ENCODE data around the gene SFXN5.
"Not testable (repeated sequence)": the region's sequence is repeated elsewhere in the genome, so short reads cannot be mapped to it uniquely, and the experiment has no call there.

Gene SFXN5

DNA sequence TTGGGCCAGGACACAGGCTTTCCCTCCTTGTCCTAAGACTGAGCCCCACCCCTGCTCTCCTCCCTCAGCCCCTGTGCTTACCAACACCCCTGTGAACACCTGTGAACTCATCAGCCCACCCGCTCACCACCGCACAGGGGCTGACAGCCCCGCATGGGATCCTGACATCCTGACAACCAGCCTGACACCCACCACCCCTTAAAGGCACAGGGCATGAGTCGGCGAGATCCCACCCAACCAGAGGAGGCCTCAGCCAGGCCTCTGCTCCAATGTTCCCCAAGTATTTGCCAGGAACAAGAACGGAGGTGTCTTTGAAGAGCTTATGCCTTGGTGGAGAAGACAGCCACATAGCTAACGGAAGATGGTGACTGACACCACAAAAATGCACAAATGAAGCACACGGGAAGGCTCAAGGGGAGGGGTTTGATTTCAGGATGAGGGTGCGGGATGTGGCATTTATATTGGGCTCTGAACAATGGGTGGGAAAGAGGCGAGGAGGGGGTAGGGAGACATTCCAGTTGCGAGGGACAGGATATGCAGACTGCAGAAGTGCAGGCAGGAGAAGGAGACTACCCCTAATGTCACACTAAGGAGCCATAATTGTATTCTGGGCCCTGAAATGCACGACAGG is 30.2 kb upstream of the SFXN5 start:
- DNase-seq (ENCODE audit: low read depth in 2 of 2) = no peak

- no peak for DNase-seq (ENCODE audit: low read depth in 2 of 2)
These were observed 29.4 kb upstream of the SFXN5 start for GRCh38 chr2:73100956-73101355.

DNA sequence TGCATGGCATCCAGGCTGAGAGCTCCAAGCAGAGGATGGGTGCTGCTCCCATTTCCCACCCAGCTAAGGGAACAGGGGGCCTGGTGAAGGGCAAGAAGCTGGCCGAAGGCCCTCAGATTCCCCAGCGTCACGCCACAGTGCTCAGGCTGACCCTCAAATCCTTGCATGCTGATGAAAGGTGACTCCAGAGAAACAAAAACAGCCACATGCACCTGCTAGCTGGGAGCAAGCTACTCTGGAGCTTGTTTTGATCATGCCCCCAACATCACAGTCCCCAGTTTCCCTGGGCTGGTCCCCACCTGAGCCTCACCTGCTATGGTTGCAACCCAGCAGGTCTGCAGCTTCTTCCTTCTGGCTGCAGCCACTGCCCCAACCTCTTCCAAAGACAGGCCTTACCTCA is 28.0 kb upstream of the SFXN5 start:
- no peak for DNase-seq (ENCODE audit: low read depth in 2 of 2)

- DNase-seq (ENCODE audit: low read depth in 2 of 2) = no peak
These were observed 24.4 kb upstream of the SFXN5 start for GRCh38 chr2:73095910-73096309.

DNA sequence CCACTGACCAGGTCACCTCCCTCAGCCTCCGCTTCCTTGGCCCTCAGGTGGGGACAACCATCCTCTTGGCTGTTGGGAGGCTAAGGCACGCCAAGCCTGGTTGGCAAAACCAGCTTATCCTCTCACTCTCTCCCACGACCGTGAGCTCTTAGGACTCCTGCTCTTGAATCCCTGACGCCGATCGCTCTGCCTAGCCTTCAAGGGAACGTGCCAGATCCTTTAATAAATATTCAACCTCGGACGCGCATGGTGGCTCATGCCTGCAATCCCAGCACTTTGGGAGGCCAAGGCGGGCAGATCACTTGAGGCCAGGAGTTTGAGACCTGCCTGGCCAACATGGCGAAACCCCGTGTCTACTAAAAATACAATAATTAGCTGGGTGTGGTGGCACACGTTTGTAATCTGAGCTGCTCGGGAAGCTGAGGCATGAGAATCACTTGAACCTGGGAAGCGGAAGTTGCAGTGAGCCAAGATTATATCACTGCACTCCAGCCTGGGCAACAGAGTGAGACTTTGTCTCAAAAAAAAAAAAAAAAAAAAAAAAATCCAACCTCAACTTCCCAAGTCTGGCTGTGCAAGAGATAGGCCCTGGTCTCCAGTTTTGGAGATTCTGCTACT is 22.2 kb upstream of the SFXN5 start:
- not testable (repeated sequence) for DNase-seq (ENCODE audit: low read depth in 2 of 2)

DNA sequence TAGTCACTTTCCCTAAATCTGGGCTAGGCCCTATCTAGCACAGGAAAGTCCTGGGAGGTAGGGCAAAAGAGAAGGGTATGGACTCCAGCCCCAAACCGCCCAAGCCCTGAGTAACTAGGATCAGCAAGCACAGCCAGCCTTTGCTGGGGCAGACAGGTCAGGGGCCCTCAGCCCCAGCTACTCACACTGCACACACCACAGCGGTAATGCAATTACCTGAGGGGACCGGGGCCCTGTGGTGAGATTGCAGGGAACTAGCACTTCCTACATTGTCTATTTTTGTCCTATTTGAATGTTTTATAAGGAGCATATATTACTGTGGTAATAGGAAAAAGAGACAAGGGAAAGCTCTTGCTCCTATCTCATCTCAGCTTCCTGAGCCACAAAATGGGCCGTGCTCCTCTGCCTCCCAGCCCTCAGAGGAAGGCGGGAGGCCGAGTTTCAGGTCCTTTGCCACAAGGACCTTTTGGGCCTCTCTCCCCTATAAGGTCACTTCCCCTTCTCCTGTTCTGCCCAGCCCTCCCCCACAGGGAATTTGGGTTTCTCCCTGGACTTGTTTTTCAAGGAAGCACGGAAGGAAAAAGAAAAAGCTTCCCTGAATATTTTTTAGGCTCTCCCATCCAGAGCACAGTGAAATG is 20.8 kb upstream of the SFXN5 start:
- DNase-seq (ENCODE audit: low read depth in 2 of 2) = no peak

- DNase-seq (ENCODE audit: low read depth in 2 of 2) = no peak
These were observed 20.2 kb upstream of the SFXN5 start for GRCh38 chr2:73091696-73092095.

DNA sequence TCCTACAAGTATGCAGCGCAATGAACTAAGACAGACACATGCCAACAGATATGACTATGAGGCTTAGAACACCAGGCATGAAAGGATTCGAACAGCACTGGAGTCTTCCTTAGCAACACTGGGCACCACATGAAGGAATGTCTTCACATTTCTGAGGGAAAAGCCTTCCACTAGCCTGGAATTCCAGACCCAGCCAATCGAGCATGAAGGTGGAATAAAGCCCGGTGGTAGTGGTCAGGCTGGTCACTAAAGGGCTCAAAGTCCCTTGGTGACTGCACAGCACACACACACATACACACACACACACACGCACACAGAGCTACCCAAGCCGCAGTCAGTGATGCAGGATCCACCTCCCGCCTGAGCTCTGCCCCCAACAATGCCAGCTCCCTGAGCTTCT is 19.7 kb upstream of the SFXN5 start:
- DNase-seq (ENCODE audit: low read depth in 2 of 2) = no peak

DNA sequence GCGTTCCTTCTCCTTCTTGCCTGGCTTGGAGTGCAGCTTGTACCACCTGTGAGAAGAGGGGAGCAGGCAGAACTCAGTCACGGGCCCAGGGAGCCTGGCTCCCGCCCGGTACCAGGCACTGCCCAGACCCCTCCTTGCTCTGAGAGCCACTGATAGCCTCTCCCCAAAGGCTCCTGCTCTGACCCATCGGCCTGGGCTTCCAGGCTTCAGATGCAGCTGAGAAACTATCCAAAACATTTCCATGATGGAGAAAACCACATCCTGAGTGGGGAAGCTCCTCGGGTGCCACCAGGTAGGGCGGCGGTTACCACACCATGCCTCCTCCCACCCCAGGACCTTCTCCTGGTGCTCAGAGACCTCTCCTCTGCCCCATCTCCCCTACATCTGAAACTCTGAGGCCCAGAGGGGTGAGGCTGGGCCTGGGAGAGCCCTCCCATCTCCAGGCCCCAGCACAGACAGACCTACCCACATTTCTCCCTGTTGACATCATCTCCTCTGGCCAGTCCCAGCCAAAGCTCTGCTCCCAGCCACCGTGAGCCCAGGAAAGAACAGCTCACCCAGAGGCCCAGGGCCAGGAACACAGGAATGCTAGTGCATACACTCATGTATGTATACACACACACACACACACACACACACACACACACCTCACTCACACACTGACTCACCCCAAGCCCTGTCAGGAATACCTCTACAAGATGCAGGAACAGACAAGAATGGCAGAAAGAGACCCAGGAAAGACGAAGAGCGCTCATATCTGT is 17.9 kb upstream of the SFXN5 start:
- DNase-seq (ENCODE audit: low read depth in 2 of 2) = no peak

GRCh38 chr2:73088703-73089102 is 17.2 kb upstream of the SFXN5 start:
- DNase-seq (ENCODE audit: low read depth in 2 of 2) = no peak

GRCh38 chr2:73088211-73088610 is 16.7 kb upstream of the SFXN5 start:
- DNase-seq (ENCODE audit: low read depth in 2 of 2) = no peak

GRCh38 chr2:73087311-73087710 is 15.8 kb upstream of the SFXN5 start:
- DNase-seq (ENCODE audit: low read depth in 2 of 2) = no peak

- peak; percentile 78 to 80 for DNase-seq (ENCODE audit: low read depth in 2 of 2)
These were observed 14.2 kb upstream of the SFXN5 start for GRCh38 chr2:73085691-73086090.

DNA sequence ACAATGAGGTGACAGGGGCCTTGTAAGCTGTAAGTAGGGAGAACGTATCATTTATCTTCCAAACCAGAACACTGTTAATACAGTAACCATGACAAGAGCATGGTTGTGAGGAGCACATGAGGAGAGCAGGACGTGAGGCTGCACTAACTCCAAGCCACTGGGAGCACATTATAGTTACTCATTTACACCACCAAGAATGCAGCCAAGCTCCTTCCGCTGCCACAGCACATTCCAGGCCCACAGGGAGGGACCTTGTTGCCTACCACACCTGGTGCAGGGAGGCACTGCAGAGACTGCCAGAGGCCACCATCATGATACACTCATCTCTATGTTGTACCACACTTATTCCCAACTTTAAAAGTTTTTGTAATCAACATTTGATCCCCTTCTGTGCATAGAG is 13.5 kb upstream of the SFXN5 start:
- no peak for DNase-seq (ENCODE audit: low read depth in 2 of 2)

DNA sequence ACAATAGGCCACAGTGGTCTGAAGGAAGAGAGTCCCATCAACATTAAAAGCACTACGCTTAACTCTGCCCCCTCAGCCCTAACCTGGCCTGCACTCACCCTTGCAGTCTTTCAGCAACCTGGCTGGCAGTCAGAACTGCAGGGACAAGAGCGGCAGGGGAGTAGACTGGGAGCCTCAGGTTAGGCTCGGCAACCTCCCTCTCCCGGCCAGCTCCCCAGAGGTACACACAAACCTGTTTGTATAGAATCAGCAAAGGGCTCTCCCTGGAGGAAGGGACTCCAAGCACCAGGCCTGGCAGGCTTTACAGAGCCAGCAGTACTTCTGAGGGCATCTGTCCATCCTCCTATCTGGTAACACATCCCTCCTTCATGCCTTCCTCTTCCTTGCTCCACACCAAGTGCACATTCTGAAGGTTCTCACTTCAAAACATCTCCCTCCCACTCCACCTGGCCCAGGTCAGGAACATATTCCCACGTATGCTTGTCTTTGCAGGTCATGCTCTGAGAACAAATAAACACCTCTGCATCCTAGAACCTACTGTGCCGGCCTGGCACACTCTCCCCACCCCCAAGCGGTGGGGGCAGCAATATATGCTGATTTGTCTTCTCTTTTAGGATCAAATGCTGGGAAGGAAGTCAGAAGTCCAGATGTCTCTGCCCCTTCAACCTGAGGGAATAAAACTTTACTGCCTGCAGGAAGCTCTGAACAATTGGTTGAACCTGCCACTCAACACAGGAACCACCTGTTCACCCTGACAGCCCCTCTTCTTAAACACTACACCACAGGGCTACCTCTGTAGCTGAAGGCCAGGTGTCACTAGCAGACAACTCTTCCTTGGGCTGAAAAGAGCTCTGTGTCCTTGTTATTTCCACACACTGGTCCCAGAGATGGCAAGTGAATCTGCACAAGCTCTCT is 12.6 kb upstream of the SFXN5 start:
- no peak for DNase-seq (ENCODE audit: low read depth in 2 of 2)

DNA sequence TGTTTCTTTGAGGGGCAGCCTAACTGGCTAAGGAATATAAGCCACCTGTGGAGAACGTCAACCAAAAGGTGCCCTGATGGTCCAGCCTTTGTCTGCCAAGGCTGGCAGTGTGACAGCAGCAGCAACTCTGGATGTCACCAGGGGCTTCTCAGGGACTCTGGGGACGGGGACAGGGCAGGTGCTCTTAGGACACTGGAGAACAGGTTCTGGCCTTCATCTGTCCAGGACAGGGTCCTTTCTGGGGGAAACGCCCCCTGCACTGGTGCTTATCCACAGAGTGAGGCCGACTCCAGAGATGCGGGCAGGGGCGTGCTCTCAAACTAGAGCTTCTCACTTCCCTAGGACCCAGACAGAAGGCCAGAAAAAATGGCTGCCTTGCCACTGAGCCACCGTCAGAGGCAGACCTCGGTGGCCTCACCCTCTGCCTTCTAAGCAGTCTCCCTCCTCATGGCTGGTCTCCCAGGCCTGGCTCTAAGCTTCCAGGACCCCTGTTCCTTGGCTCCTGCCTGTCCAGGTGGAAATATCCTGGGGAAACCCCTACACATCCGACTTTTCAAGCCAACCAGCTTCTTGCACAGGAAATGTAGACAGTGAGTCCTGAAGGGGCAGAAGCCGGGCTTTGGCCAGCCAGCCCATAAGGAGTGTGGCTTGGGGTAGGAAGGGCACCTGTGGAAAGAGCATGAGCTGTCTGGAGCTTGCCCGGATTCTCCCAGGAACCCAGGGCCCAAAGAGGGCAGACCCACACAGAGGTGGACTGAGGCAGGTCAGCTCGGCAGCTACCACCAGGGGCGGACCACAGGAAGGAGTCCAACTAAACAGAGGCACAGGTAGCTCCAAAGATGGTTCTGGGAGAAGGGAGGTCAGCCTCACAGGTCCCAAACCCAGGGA is 11.3 kb upstream of the SFXN5 start:
- DNase-seq (ENCODE audit: low read depth in 2 of 2) = no peak

GRCh38 chr2:73081181-73081671 is 9.7 kb upstream of the SFXN5 start:
- no peak for DNase-seq (ENCODE audit: low read depth in 2 of 2)

- no peak for DNase-seq (ENCODE audit: low read depth in 2 of 2)
These were observed 9.0 kb upstream of the SFXN5 start for GRCh38 chr2:73080321-73081131.

GRCh38 chr2:73079636-73080035 is 8.1 kb upstream of the SFXN5 start:
- DNase-seq (ENCODE audit: low read depth in 2 of 2) = no peak

Data from stimulated activated CD4-positive, alpha-beta T cell treated with anti-CD3 and anti-CD28 coated beads, Interleukin-1b, Interleukin-23, amount 100 ng/mL, for 4 hours (primary cell).